ENCODE measurements around the gene PON2. TPM values are rescaled to one million over a fixed set of nuclear protein-coding genes. Genes with fewer than 3 reads are reported as not detected.
A peak's percentile ranks its signal among the peaks of the same experiment; 100 is the strongest.

Gene PON2
- total RNA-seq, 1 experiment from 2014 or later, result 21.4 TPM

DNA sequence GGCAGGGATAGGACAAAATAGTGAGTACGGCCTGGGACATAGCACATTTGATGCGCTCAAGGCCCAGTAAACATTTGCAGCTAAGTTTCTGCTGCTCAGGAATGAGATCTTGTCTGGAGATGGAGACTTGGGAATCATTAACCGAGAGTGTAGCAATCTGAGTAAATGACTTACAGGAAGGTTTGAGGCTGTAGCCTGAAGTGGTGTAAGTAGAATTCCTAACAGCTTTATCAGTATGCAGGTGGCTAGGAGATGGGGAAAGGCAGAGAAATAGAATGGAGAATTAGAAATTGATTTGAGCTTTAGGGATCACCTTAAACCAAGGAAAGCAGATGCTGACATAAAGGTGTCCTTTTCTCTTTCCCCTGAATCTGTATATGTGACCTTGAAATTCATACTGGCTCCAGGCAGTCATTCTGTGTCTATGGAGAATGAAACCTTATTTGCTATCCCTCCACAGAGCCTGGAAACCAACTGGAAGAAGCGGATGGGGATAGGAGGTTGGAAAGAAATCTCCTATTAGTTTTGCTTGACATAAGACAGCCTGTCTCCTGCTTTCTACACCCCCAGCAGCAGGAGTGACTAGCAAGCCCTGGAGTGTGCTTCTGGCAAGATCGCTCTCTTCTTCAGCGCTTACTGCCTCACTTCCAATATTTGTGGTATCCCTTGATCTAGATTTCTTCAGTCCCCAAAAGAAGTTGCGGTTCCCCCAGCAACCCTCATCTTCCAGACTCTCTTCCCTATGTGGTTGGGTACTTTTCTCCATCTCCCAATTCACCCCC, 6.4 kb upstream of the PON2 start:
- no peak for ATAC-seq

DNA sequence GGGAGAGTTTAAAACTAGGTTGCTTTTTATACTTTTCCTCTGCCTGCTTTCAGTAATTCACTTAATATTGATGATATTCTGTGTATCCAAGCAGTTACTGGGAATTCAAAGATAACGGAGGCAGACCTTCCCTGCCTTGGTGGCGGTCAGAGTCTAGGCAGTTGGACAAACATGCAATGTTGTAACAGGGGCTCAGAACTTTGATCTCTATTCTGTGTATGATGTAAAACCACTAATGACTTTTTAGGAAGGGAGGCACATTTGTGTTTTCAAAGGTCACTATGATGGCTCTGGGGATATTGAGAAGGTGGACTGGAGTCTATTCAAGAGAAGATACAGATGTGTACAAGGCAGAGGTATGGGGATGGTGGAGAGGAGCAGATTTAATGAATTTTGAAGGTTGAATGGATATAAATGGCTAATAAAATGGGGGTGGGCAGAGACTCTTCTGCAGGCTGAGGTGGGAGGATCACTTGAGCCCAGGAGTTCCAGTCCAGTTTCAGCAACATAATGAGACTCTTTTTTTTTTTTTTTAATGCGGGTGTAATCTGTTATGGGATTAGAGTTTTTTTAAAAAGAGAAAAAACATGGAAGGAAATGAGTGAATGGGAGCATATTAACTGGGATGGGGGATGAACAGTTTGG, 5.7 kb upstream of the PON2 start:
- peak; percentile 94 for TF ChIP-seq GABPB1 (CRISPR knock-in tag; IDR thresholded peaks at IDR 0.05)
- TF ChIP-seq, protein P1, sequence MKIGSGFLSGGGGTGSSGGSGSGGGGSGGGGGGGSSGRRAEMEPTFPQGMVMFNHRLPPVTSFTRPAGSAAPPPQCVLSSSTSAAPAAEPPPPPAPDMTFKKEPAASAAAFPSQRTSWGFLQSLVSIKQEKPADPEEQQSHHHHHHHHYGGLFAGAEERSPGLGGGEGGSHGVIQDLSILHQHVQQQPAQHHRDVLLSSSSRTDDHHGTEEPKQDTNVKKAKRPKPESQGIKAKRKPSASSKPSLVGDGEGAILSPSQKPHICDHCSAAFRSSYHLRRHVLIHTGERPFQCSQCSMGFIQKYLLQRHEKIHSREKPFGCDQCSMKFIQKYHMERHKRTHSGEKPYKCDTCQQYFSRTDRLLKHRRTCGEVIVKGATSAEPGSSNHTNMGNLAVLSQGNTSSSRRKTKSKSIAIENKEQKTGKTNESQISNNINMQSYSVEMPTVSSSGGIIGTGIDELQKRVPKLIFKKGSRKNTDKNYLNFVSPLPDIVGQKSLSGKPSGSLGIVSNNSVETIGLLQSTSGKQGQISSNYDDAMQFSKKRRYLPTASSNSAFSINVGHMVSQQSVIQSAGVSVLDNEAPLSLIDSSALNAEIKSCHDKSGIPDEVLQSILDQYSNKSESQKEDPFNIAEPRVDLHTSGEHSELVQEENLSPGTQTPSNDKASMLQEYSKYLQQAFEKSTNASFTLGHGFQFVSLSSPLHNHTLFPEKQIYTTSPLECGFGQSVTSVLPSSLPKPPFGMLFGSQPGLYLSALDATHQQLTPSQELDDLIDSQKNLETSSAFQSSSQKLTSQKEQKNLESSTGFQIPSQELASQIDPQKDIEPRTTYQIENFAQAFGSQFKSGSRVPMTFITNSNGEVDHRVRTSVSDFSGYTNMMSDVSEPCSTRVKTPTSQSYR (CRISPR knock-in tag; IDR thresholded peaks at IDR 0.05), result no peak
- TF ChIP-seq SMAD3 (CRISPR knock-in tag; IDR thresholded peaks at IDR 0.05; ENCODE audit: borderline replicate concordance), result no peak
- no peak for TF ChIP-seq ZNF121 (CRISPR knock-in tag; IDR thresholded peaks at IDR 0.05)
- Mint-ChIP-seq H3K27ac (no peak overlapping the region), H3K27me3 (ENCODE audit: low read depth) (no peaks in the 10 kb centered on the region), H3K9me3 (no peaks in the 10 kb centered on the region), H3K36me3 (no peaks in the 10 kb centered on the region), H3K4me1 (no peaks in the 10 kb centered on the region), H3K4me3 (no peak overlapping the region)
- CTCF ChIA-PET, result interaction anchor here (1.3 kb wide), 1 partner anchor 44 kb away, joined by 5 read pairs; the partner anchor contains the start of gene PON3
- DNase-seq (ENCODE audit: low spot score) (no peak), ATAC-seq (no peak)
- POLR2A ChIA-PET, result no interaction called here

More for the DNA sequence above, 6.4 kb upstream of the PON2 start:
- Mint-ChIP-seq H3K4me1 (no peaks in the 10 kb centered on the region), H3K27ac (no peak overlapping the region), H3K4me3 (no peak overlapping the region), H3K27me3 (ENCODE audit: low read depth) (no peaks in the 10 kb centered on the region), H3K36me3 (no peaks in the 10 kb centered on the region), H3K9me3 (no peaks in the 10 kb centered on the region)
- TF ChIP-seq GABPB1 (CRISPR knock-in tag; IDR thresholded peaks at IDR 0.05) (peak; percentile 44; the same call in 1 of the 2 replicates), ZNF317 (CRISPR knock-in tag; IDR thresholded peaks at IDR 0.05; ENCODE audit: borderline replicate concordance, low read depth) (no peak)
- POLR2A ChIA-PET, result no interaction called here
- no peak for DNase-seq (ENCODE audit: low spot score)
- CTCF ChIA-PET, result interaction anchor here (1.3 kb wide), 1 partner anchor 45 kb away, joined by 5 read pairs; the partner anchor contains the start of gene PON3

DNA sequence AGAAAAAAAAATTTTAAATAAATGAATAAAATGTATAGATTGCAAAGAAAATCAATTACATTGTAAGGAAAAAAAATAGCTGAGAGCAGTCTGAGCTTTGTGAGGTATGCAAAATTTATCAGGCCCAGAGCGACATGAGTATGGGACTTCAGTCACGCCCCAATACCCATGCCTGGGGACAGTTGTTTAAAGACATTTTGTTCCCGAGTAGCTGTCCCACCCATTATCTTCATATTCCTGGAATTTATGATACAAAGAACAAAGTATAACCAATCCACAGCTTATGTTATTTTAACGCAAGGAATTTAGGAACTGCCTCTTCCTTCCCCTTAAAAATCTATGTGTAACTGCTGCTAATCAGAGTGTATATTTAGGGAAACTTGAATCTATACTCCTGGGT, 1.6 kb upstream of the PON2 start:
- POLR2A ChIA-PET, result no interaction called here
- CTCF ChIA-PET, result no interaction called here
- TF ChIP-seq TEAD1 (CRISPR knock-in tag; IDR thresholded peaks at IDR 0.05) (no peak), ZNF232 (CRISPR knock-in tag; IDR thresholded peaks at IDR 0.05) (no peak), TP53 (CRISPR knock-in tag; IDR thresholded peaks at IDR 0.05) (no peak), FOXP1 (CRISPR knock-in tag; IDR thresholded peaks at IDR 0.05; ENCODE audit: borderline replicate concordance) (no peak), CREB1 (CRISPR knock-in tag; IDR thresholded peaks at IDR 0.05) (no peak), CBFB (CRISPR knock-in tag; IDR thresholded peaks at IDR 0.05; ENCODE audit: low read depth) (no peak), ZNF121 (CRISPR knock-in tag; IDR thresholded peaks at IDR 0.05) (no peak)
- TF ChIP-seq, protein P2, sequence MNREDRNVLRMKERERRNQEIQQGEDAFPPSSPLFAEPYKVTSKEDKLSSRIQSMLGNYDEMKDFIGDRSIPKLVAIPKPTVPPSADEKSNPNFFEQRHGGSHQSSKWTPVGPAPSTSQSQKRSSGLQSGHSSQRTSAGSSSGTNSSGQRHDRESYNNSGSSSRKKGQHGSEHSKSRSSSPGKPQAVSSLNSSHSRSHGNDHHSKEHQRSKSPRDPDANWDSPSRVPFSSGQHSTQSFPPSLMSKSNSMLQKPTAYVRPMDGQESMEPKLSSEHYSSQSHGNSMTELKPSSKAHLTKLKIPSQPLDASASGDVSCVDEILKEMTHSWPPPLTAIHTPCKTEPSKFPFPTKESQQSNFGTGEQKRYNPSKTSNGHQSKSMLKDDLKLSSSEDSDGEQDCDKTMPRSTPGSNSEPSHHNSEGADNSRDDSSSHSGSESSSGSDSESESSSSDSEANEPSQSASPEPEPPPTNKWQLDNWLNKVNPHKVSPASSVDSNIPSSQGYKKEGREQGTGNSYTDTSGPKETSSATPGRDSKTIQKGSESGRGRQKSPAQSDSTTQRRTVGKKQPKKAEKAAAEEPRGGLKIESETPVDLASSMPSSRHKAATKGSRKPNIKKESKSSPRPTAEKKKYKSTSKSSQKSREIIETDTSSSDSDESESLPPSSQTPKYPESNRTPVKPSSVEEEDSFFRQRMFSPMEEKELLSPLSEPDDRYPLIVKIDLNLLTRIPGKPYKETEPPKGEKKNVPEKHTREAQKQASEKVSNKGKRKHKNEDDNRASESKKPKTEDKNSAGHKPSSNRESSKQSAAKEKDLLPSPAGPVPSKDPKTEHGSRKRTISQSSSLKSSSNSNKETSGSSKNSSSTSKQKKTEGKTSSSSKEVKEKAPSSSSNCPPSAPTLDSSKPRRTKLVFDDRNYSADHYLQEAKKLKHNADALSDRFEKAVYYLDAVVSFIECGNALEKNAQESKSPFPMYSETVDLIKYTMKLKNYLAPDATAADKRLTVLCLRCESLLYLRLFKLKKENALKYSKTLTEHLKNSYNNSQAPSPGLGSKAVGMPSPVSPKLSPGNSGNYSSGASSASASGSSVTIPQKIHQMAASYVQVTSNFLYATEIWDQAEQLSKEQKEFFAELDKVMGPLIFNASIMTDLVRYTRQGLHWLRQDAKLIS (CRISPR knock-in tag; IDR thresholded peaks at IDR 0.05; ENCODE audit: borderline replicate concordance), result no peak
- TF ChIP-seq, protein P3, sequence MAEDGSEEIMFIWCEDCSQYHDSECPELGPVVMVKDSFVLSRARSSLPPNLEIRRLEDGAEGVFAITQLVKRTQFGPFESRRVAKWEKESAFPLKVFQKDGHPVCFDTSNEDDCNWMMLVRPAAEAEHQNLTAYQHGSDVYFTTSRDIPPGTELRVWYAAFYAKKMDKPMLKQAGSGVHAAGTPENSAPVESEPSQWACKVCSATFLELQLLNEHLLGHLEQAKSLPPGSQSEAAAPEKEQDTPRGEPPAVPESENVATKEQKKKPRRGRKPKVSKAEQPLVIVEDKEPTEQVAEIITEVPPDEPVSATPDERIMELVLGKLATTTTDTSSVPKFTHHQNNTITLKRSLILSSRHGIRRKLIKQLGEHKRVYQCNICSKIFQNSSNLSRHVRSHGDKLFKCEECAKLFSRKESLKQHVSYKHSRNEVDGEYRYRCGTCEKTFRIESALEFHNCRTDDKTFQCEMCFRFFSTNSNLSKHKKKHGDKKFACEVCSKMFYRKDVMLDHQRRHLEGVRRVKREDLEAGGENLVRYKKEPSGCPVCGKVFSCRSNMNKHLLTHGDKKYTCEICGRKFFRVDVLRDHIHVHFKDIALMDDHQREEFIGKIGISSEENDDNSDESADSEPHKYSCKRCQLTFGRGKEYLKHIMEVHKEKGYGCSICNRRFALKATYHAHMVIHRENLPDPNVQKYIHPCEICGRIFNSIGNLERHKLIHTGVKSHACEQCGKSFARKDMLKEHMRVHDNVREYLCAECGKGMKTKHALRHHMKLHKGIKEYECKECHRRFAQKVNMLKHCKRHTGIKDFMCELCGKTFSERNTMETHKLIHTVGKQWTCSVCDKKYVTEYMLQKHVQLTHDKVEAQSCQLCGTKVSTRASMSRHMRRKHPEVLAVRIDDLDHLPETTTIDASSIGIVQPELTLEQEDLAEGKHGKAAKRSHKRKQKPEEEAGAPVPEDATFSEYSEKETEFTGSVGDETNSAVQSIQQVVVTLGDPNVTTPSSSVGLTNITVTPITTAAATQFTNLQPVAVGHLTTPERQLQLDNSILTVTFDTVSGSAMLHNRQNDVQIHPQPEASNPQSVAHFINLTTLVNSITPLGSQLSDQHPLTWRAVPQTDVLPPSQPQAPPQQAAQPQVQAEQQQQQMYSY (CRISPR knock-in tag; IDR thresholded peaks at IDR 0.05), result no peak
- TF ChIP-seq, protein P4, sequence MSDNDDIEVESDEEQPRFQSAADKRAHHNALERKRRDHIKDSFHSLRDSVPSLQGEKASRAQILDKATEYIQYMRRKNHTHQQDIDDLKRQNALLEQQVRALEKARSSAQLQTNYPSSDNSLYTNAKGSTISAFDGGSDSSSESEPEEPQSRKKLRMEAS (CRISPR knock-in tag; IDR thresholded peaks at IDR 0.05), result no peak
- TF ChIP-seq, protein P5, sequence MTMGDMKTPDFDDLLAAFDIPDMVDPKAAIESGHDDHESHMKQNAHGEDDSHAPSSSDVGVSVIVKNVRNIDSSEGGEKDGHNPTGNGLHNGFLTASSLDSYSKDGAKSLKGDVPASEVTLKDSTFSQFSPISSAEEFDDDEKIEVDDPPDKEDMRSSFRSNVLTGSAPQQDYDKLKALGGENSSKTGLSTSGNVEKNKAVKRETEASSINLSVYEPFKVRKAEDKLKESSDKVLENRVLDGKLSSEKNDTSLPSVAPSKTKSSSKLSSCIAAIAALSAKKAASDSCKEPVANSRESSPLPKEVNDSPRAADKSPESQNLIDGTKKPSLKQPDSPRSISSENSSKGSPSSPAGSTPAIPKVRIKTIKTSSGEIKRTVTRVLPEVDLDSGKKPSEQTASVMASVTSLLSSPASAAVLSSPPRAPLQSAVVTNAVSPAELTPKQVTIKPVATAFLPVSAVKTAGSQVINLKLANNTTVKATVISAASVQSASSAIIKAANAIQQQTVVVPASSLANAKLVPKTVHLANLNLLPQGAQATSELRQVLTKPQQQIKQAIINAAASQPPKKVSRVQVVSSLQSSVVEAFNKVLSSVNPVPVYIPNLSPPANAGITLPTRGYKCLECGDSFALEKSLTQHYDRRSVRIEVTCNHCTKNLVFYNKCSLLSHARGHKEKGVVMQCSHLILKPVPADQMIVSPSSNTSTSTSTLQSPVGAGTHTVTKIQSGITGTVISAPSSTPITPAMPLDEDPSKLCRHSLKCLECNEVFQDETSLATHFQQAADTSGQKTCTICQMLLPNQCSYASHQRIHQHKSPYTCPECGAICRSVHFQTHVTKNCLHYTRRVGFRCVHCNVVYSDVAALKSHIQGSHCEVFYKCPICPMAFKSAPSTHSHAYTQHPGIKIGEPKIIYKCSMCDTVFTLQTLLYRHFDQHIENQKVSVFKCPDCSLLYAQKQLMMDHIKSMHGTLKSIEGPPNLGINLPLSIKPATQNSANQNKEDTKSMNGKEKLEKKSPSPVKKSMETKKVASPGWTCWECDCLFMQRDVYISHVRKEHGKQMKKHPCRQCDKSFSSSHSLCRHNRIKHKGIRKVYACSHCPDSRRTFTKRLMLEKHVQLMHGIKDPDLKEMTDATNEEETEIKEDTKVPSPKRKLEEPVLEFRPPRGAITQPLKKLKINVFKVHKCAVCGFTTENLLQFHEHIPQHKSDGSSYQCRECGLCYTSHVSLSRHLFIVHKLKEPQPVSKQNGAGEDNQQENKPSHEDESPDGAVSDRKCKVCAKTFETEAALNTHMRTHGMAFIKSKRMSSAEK (CRISPR knock-in tag; IDR thresholded peaks at IDR 0.05; ENCODE audit: borderline replicate concordance), result no peak

More for the DNA sequence above, 1.6 kb upstream of the PON2 start:
- Mint-ChIP-seq H3K4me3 (no peak overlapping the region), H3K4me1 (peaks cover 7% of the 10 kb centered on the region), H3K36me3 (no peaks in the 10 kb centered on the region), H3K27ac (no peak overlapping the region), H3K27me3 (ENCODE audit: low read depth) (no peaks in the 10 kb centered on the region), H3K9me3 (no peaks in the 10 kb centered on the region)
- ATAC-seq, result no peak
- no peak for DNase-seq (ENCODE audit: low spot score)
